NB4 (cell line): ENCODE measurements around the gene PHLDB1.

ENCODE experiments used
- CTCF ChIP-seq: IDR thresholded peaks from one replicate; pipeline ENCODE4 v1.5.1; 2012; ENCODE audit warnings: low read depth, low read length
- POLR2A ChIP-seq: IDR thresholded peaks from 2 replicates; pipeline ENCODE4 v1.6.1; 2011; ENCODE audit warnings: mild to moderate bottlenecking; ENCODE audit not compliant: insufficient read length; ENCODE audit errors: extremely low read depth

GRCh38 chr11:118621071-118621783 lies 13.8 kb downstream of the PHLDB1 start:
- TF ChIP-seq CTCF (no peak), POLR2A (no peak)
